Tibial nerve (tissue), 4 donors: ENCODE measurements around the gene CLEC16A. TPM values are rescaled to one million over a fixed set of nuclear protein-coding genes. Genes with fewer than 3 reads are reported as not detected.

Source experiments
- DNase-seq, 2 donors: peaks; one replicate each; pipeline ENCODE4 v3.0.0-alpha.2; 2019; ENCODE audit warnings: low spot score in 2 of 2
- H3K27ac ChIP-seq, 4 donors: fragments of 200-600 bp; sonication (generic) in 3 of 4; one replicate each; pipeline ENCODE4 v1.5.1; 2017 to 2019; ENCODE audit warnings: mild to moderate bottlenecking in 1 of 4
- H3K27me3 ChIP-seq, 2 donors: fragments of 200-600 bp; sonication (generic) in 1 of 2; one replicate each; pipeline versions ENCODE4 v1.5.1 to v1.6.0; 2017 to 2019
- H3K36me3 ChIP-seq, 3 donors: fragments of 200-600 bp; sonication (generic); one replicate each; pipeline ENCODE4 v1.5.1; 2018 to 2019
- H3K4me1 ChIP-seq, 4 donors: fragments of 200-600 bp; sonication (generic) in 3 of 4; one replicate each; pipeline ENCODE4 v1.5.1; 2017 to 2019
- H3K4me3 ChIP-seq, 4 donors: fragments of 200-600 bp; sonication (generic) in 3 of 4; one replicate each; pipeline ENCODE4 v1.5.1; 2017 to 2019; ENCODE audit warnings: mild to moderate bottlenecking in 1 of 4, moderate library complexity in 1 of 4
- H3K9me3 ChIP-seq, 4 donors: fragments of 200-600 bp; sonication (generic) in 3 of 4; one replicate each; pipeline ENCODE4 v1.5.1; 2017 to 2019
- EP300 ChIP-seq, 2 donors: sonication (generic); formaldehyde crosslinking; IDR thresholded peaks; one replicate each; pipeline ENCODE4 v1.6.1; 2017; ENCODE audit warnings: antibody characterized with exemption in 2 of 2, mild to moderate bottlenecking in 1 of 2
- POLR2A ChIP-seq, 2 donors: fragments of 450-650 bp; IDR thresholded peaks; one replicate each; pipeline ENCODE4 v1.6.1; 2017; ENCODE audit warnings: antibody characterized with exemption in 2 of 2, mild to moderate bottlenecking in 2 of 2, moderate library complexity in 2 of 2
- WGBS, 2 donors: methylation state at CpG; one replicate each; pipeline ENCODE4 v1.1.5; 2018; 5-methylcytosine and 5-hydroxymethylcytosine counted together
- total RNA-seq, 4 donors: library from RNA; depleted of rRNA; stranded (reverse); fragments of >200 nt; gene quantifications; one replicate each; pipeline ENCODE4 v1.1.0, GENCODE V29; 2016
- TF ChIP-seq, protein P1 (sequence below), 5 experiments: fragments of 200-600 bp in 3 of 5; fragments of 450-650 bp in 2 of 5; sonication (generic) in 3 of 5; IDR thresholded peaks; one replicate each; pipeline ENCODE4 v1.5.1; 2016 to 2019; ENCODE audit warnings: antibody characterized with exemption in 5 of 5, mild to moderate bottlenecking in 3 of 5, moderate library complexity in 2 of 5

The CLEC16A gene
- total RNA-seq, 4 donors from 2014 or later, result 37.4 to 70.2 (median 55.2) TPM

DNA sequence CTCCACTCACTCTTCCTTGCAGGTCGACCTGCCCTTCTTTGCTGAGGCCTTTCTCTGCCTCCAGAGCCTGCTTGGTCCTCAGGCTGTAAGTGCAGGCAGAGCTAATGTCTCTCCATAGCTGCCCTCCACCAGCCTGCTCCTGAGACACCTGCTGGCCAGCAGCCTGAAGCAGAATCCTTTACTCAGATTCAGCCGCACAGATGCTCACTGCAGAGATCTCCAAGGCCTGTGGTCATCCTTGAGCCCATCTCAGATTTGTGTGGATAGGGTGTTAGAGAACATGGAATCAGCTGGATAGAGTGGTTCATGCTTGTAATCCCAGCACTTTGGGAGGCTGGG, 13.6 kb upstream of the CLEC16A start:
- Histone ChIP-seq H3K27me3 (no peaks in the 10 kb centered on the region), H3K4me1 (peaks cover 0 to 34% (median 3%) of the 10 kb centered on the region in 4 donors), H3K4me3 (no peak overlapping the region), H3K36me3 (peaks cover 0 to 87% (median 4%) of the 10 kb centered on the region in 3 donors), H3K9me3 (no peaks in the 10 kb centered on the region), H3K27ac (peak overlapping the region in 1 of 4 donors; percentile 3)
- WGBS, 2 donors, result 70 to 89% methylated on average over 2 of the region's 2 CpGs
- TF ChIP-seq EP300 (IDR thresholded peaks at IDR 0.05), result no peak
- no peak for TF ChIP-seq POLR2A (IDR thresholded peaks at IDR 0.05)
- TF ChIP-seq, protein P1, sequence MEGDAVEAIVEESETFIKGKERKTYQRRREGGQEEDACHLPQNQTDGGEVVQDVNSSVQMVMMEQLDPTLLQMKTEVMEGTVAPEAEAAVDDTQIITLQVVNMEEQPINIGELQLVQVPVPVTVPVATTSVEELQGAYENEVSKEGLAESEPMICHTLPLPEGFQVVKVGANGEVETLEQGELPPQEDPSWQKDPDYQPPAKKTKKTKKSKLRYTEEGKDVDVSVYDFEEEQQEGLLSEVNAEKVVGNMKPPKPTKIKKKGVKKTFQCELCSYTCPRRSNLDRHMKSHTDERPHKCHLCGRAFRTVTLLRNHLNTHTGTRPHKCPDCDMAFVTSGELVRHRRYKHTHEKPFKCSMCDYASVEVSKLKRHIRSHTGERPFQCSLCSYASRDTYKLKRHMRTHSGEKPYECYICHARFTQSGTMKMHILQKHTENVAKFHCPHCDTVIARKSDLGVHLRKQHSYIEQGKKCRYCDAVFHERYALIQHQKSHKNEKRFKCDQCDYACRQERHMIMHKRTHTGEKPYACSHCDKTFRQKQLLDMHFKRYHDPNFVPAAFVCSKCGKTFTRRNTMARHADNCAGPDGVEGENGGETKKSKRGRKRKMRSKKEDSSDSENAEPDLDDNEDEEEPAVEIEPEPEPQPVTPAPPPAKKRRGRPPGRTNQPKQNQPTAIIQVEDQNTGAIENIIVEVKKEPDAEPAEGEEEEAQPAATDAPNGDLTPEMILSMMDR (IDR thresholded peaks at IDR 0.05), result no peak
- no peak for DNase-seq

DNA sequence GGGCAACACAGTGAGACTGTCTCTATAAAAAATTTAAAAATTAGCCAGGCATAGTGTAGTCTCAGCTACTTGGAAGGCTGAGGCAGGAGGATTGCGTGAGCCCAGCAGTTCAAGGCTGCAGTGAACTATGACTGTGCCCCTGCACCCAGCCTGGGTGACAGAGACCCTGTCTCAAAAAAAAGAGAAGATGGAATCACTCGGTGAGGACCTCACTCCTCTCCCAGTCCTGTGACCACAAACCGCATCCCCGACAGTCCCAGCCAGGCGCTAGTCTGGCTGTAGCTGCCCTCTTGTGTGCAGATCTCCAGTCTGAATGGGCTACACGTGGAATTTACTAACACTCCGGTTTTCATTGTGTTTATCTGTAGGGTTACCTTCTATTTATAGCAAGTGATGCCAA, 13.2 kb upstream of the CLEC16A start:
- Histone ChIP-seq H3K27me3 (no peaks in the 10 kb centered on the region), H3K27ac (peak overlapping the region in 1 of 4 donors; percentile 3), H3K9me3 (no peaks in the 10 kb centered on the region), H3K4me3 (no peak overlapping the region), H3K36me3 (peaks cover 0 to 83% (median 4%) of the 10 kb centered on the region in 3 donors), H3K4me1 (peaks cover 0 to 38% (median 3%) of the 10 kb centered on the region in 4 donors)
- no peak for TF ChIP-seq EP300 (IDR thresholded peaks at IDR 0.05)
- DNase-seq, result no peak
- 70 to 73% methylated on average over 7 of the region's 7 CpGs for WGBS, 2 donors

DNA sequence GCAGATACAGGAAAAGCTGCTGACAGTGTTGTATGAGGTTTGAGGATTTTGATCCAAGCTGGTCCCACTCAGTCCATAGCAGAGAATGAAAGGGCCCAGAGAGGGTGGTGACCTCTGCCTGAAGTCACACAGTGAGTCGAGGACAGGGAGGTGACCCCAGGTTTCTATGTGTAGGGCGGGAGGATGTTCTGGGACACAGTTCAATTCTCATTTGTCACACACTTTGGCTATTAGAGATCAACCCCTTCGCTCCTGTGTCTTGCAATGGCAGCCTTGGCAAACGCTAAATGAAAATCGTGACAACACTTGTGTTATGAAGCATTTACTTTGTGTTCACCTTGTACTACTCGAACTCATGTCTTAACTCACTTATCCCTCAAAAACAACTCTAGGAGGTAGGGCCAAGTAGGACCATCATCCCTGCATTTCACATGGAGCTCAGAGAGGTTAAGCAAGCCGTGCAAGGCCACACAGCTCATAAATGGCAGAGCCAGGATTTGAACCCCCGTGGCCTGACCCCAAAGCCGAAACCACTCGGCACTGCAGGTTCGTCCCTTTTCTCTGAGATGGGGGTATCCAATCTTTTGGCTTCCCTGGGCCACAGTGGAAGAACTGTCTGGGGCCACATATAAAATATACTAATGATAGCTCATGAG, 12.3 kb upstream of the CLEC16A start:
- H3K4me1 ChIP-seq, result peaks cover 0 to 47% (median 10%) of the 10 kb centered on the region in 4 donors
- 93% methylated on average over 11 of the region's 11 CpGs for WGBS, 2 donors
- DNase-seq, result no peak
- peaks cover 0 to 73% (median 0%) of the 10 kb centered on the region in 3 donors for H3K36me3 ChIP-seq
- no peak overlapping the region for H3K27ac ChIP-seq
- H3K4me3 ChIP-seq, result no peak overlapping the region
- H3K27me3 ChIP-seq, result no peaks in the 10 kb centered on the region
- TF ChIP-seq POLR2A (IDR thresholded peaks at IDR 0.05) (no peak), EP300 (IDR thresholded peaks at IDR 0.05) (no peak)
- TF ChIP-seq, protein P1 (IDR thresholded peaks at IDR 0.05), result no peak
- no peaks in the 10 kb centered on the region for H3K9me3 ChIP-seq

DNA sequence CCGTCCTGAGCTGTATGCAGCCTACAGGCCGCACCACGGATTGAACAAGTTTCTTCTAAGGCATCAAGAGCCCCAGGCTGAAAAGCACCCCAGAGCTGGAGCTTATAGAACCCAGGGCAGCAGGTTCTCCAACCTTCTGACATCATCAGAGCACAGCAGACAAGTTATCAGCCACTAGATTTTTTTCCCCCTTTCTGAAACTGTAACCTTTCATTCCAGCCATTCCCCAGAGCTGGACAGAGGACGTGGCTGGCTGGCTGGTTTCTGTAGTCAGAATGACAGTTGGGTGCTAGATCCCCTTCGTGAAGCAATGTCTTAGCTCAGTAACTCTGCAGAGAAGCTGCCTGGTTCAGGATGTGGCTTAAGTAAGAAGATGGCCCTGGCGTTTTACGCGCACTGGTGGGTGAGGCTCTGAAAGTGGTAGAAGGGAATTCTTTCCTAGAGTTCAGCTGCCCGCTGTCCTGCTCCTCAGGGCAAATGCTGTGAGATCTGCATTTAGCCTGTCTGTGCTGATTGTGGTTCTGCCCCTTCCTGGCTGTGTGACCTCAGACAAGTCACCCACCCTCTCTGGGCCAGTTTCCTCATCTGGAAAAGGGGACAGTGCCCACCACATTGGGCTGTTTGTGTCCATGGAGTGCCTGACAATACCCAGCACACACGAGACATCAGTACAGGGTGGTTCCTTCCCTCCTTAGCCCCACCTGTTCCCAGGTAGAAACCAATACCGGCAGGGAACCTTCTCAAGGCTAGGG, 11.2 kb upstream of the CLEC16A start:
- H3K4me1 ChIP-seq, result peaks cover 0 to 58% (median 21%) of the 10 kb centered on the region in 4 donors
- no peak overlapping the region for H3K27ac ChIP-seq
- H3K27me3 ChIP-seq, result no peaks in the 10 kb centered on the region
- DNase-seq, result no peak
- TF ChIP-seq POLR2A (IDR thresholded peaks at IDR 0.05) (no peak), EP300 (IDR thresholded peaks at IDR 0.05) (no peak)
- TF ChIP-seq, protein P1 (IDR thresholded peaks at IDR 0.05), result no peak
- no peak overlapping the region for H3K4me3 ChIP-seq
- 84 to 85% methylated on average over 11 of the region's 11 CpGs for WGBS, 2 donors
- peaks cover 0 to 63% (median 0%) of the 10 kb centered on the region in 3 donors for H3K36me3 ChIP-seq
- H3K9me3 ChIP-seq, result no peaks in the 10 kb centered on the region

DNA sequence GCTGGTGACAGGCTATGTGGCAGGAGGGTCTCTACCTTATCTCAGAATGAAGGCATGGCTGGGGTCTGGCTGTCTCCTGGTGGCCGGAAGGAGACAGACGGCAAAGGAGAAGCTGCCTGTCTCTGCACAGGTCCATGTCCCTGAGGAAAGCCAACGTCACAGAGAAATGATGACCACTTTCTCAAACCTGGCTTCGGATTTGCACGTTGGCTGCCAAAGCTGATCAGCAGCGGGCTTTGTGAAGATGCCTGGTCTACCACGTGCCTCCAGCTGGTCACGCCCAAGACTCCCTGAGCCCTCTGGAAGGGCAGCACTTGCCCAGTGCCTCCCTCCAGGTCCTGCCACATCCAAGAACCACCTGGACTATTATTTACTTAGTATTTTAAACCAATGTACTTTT, 10.5 kb upstream of the CLEC16A start:
- H3K4me3 ChIP-seq, result no peak overlapping the region
- TF ChIP-seq, protein P1 (IDR thresholded peaks at IDR 0.05), result no peak
- TF ChIP-seq POLR2A (IDR thresholded peaks at IDR 0.05) (no peak), EP300 (IDR thresholded peaks at IDR 0.05) (no peak)
- H3K9me3 ChIP-seq, result no peaks in the 10 kb centered on the region
- DNase-seq, result no peak
- H3K27me3 ChIP-seq, result no peaks in the 10 kb centered on the region
- H3K4me1 ChIP-seq, result peaks cover 0 to 65% (median 28%) of the 10 kb centered on the region in 4 donors
- H3K27ac ChIP-seq, result no peak overlapping the region
- H3K36me3 ChIP-seq, result peaks cover 0 to 61% (median 0%) of the 10 kb centered on the region in 3 donors
- 81 to 85% methylated on average over 8 of the region's 8 CpGs for WGBS, 2 donors
